Activated CD4-positive, alpha-beta T cell treated with anti-CD3 and anti-CD28 coated beads for 36 hours (primary cell): ENCODE data around the gene PXDN. TPM values are rescaled to one million over a fixed set of nuclear protein-coding genes. Genes with fewer than 3 reads are reported as not detected.

Experiments
- ATAC-seq: fragments of 200-7000 bp; cut with Tn5 transposase; one replicate; pipeline ENCODE4 v1.10.0; 2021; ENCODE audit warnings: mild to moderate bottlenecking, moderate library complexity
- CTCF ChIA-PET: fragments of 350-600 bp; sonication (Branson Sonifier 250); formaldehyde crosslinking; loops from one replicate; lab custom pipeline; 2021; ENCODE audit warnings: antibody characterized with exemption; lab: Charles Lee
- POLR2A ChIA-PET: fragments of 350-600 bp; sonication (Branson Sonifier 250); formaldehyde crosslinking; loops from one replicate; lab custom pipeline; 2021; ENCODE audit warnings: antibody characterized with exemption, inconsistent platforms; lab: Charles Lee
- DNase-seq: peaks from one replicate; pipeline ENCODE4 v3.0.0-alpha.2; 2020
- H3K27ac Mint-ChIP-seq: one replicate; pipeline ENCODE4 v1.8.0; 2021; ENCODE audit warnings: mixed read lengths
- H3K27me3 Mint-ChIP-seq: one replicate; pipeline ENCODE4 v1.8.0; 2021; ENCODE audit warnings: mixed read lengths
- H3K36me3 Mint-ChIP-seq: one replicate; pipeline ENCODE4 v1.8.0; 2021; ENCODE audit warnings: low read depth, mixed read lengths
- H3K4me1 Mint-ChIP-seq: one replicate; pipeline ENCODE4 v1.8.0; 2021; ENCODE audit warnings: mixed read lengths
- H3K4me3 Mint-ChIP-seq: one replicate; pipeline ENCODE4 v1.8.0; 2021; ENCODE audit warnings: mild to moderate bottlenecking, moderate library complexity, mixed read lengths
- H3K9me3 Mint-ChIP-seq: one replicate; pipeline ENCODE4 v1.8.0; 2021; ENCODE audit warnings: low read depth, mixed read lengths
- intact Hi-C, 2 experiments: fragments of 100-400 bp; cut with DNase I in 1 of 2; cut with micrococcal nuclease in 1 of 2; formaldehyde crosslinking; loops; one replicate each; pipeline versions ENCODE4 v1.14.2 to v1.15.1; 2022 to 2024; cut with DNase I, micrococcal nuclease
- total RNA-seq, 2 experiments: library from RNA; stranded (reverse); gene quantifications; one replicate each; pipeline ENCODE4 v1.2.3, GENCODE V29; 2021

The PXDN gene
- total RNA-seq, 2 experiments from 2014 or later = 0.37 to 0.81 TPM

- POLR2A ChIA-PET = no interaction called here
- H3K27ac Mint-ChIP-seq = no peak overlapping the region
- no peaks in the 10 kb centered on the region for H3K9me3 Mint-ChIP-seq
- intact Hi-C loops = no loop called here
- no peak overlapping the region for H3K4me3 Mint-ChIP-seq
- CTCF ChIA-PET = no interaction called here
- ATAC-seq (no peak), DNase-seq (no peak)
- no peaks in the 10 kb centered on the region for H3K4me1 Mint-ChIP-seq
- no peaks in the 10 kb centered on the region for H3K36me3 Mint-ChIP-seq
- peaks cover 7% of the 10 kb centered on the region for H3K27me3 Mint-ChIP-seq
Observed at GRCh38 chr2:1660656-1661640, 83.4 kb downstream of the PXDN start.

GRCh38 chr2:1659951-1660565, 84.3 kb downstream of the PXDN start:
- Mint-ChIP-seq H3K36me3 (no peaks in the 10 kb centered on the region), H3K27me3 (peaks cover 7% of the 10 kb centered on the region), H3K4me1 (no peaks in the 10 kb centered on the region), H3K27ac (no peak overlapping the region), H3K4me3 (no peak overlapping the region), H3K9me3 (no peaks in the 10 kb centered on the region)
- ChIA-PET CTCF (no interaction called here), POLR2A (no interaction called here)
- intact Hi-C loops = no loop called here
- DNase-seq = no peak
- no peak for ATAC-seq

- no peak overlapping the region for H3K4me3 Mint-ChIP-seq
- DNase-seq = no peak
- H3K27me3 Mint-ChIP-seq = peaks cover 7% of the 10 kb centered on the region
- ATAC-seq = no peak
- CTCF ChIA-PET = no interaction called here
- intact Hi-C loops = no loop called here
- H3K4me1 Mint-ChIP-seq = no peaks in the 10 kb centered on the region
- H3K27ac Mint-ChIP-seq = no peak overlapping the region
- POLR2A ChIA-PET = no interaction called here
- no peaks in the 10 kb centered on the region for H3K36me3 Mint-ChIP-seq
- no peaks in the 10 kb centered on the region for H3K9me3 Mint-ChIP-seq
Observed at GRCh38 chr2:1658394-1659151, 85.7 kb downstream of the PXDN start.

- intact Hi-C loops = no loop called here
- no peak overlapping the region for H3K4me3 Mint-ChIP-seq
- H3K36me3 Mint-ChIP-seq = no peaks in the 10 kb centered on the region
- H3K27me3 Mint-ChIP-seq = peaks cover 7% of the 10 kb centered on the region
- POLR2A ChIA-PET = no interaction called here
- DNase-seq (no peak), ATAC-seq (peak; percentile 16)
- H3K27ac Mint-ChIP-seq = no peak overlapping the region
- H3K9me3 Mint-ChIP-seq = no peaks in the 10 kb centered on the region
- no peaks in the 10 kb centered on the region for H3K4me1 Mint-ChIP-seq
- CTCF ChIA-PET = no interaction called here
Observed at GRCh38 chr2:1656961-1657841, 87.1 kb downstream of the PXDN start.

- ATAC-seq (no peak), DNase-seq (no peak)
- H3K27me3 Mint-ChIP-seq = peaks cover 7% of the 10 kb centered on the region
- ChIA-PET CTCF (no interaction called here), POLR2A (no interaction called here)
- intact Hi-C loops = no loop called here
- no peak overlapping the region for H3K27ac Mint-ChIP-seq
- H3K4me1 Mint-ChIP-seq = no peaks in the 10 kb centered on the region
- no peak overlapping the region for H3K4me3 Mint-ChIP-seq
- H3K36me3 Mint-ChIP-seq = no peaks in the 10 kb centered on the region
- no peaks in the 10 kb centered on the region for H3K9me3 Mint-ChIP-seq
Observed at GRCh38 chr2:1656326-1656960, 87.9 kb downstream of the PXDN start.

- no peaks in the 10 kb centered on the region for H3K36me3 Mint-ChIP-seq
- no peak overlapping the region for H3K4me3 Mint-ChIP-seq
- intact Hi-C loops = no loop called here
- no peaks in the 10 kb centered on the region for H3K4me1 Mint-ChIP-seq
- DNase-seq (no peak), ATAC-seq (no peak)
- peaks cover 7% of the 10 kb centered on the region for H3K27me3 Mint-ChIP-seq
- ChIA-PET CTCF (no interaction called here), POLR2A (no interaction called here)
- no peak overlapping the region for H3K27ac Mint-ChIP-seq
- H3K9me3 Mint-ChIP-seq = no peaks in the 10 kb centered on the region
Observed at GRCh38 chr2:1655461-1655860, 88.9 kb downstream of the PXDN start.

GRCh38 chr2:1654696-1655374, 89.5 kb downstream of the PXDN start:
- Mint-ChIP-seq H3K27me3 (peaks cover 7% of the 10 kb centered on the region), H3K27ac (no peak overlapping the region), H3K4me1 (no peaks in the 10 kb centered on the region), H3K36me3 (no peaks in the 10 kb centered on the region), H3K9me3 (no peaks in the 10 kb centered on the region), H3K4me3 (no peak overlapping the region)
- CTCF ChIA-PET = interaction anchor here (0.6 kb wide), 1 partner anchor 891 kb away, joined by 3 read pairs; no protein-coding TSS in a partner anchor
- POLR2A ChIA-PET = no interaction called here
- intact Hi-C loops = no loop called here
- DNase-seq (no peak), ATAC-seq (no peak)

- Mint-ChIP-seq H3K27ac (no peak overlapping the region), H3K4me1 (no peaks in the 10 kb centered on the region), H3K4me3 (no peak overlapping the region), H3K27me3 (peaks cover 7% of the 10 kb centered on the region), H3K36me3 (no peaks in the 10 kb centered on the region), H3K9me3 (no peaks in the 10 kb centered on the region)
- DNase-seq (no peak), ATAC-seq (no peak)
- POLR2A ChIA-PET = no interaction called here
- intact Hi-C loops = no loop called here
- CTCF ChIA-PET = interaction anchor here (0.6 kb wide), 1 partner anchor 891 kb away, joined by 3 read pairs; no protein-coding TSS in a partner anchor
Observed at GRCh38 chr2:1653956-1654695, 90.2 kb downstream of the PXDN start.

GRCh38 chr2:1652034-1652790, 92.1 kb downstream of the PXDN start:
- DNase-seq (no peak), ATAC-seq (no peak)
- Mint-ChIP-seq H3K27ac (no peak overlapping the region), H3K36me3 (no peaks in the 10 kb centered on the region), H3K9me3 (no peaks in the 10 kb centered on the region), H3K4me3 (no peak overlapping the region), H3K4me1 (no peaks in the 10 kb centered on the region), H3K27me3 (peaks cover 2% of the 10 kb centered on the region)
- ChIA-PET POLR2A (no interaction called here), CTCF (no interaction called here)
- intact Hi-C loops = no loop called here
